GM12878 (cell line): ENCODE data around the gene FARS2. TPM values are rescaled to one million over a fixed set of nuclear protein-coding genes. Genes with fewer than 3 reads are reported as not detected.

Source experiments
- ASH2L ChIP-seq: fragments of 300-600, 200-600 bp; sonication (generic); IDR thresholded peaks from 2 replicates; pipeline ENCODE4 v1.6.1; 2017; ENCODE audit warnings: low read depth, mild to moderate bottlenecking, borderline replicate concordance
- ATF7 ChIP-seq: fragments of 450-650 bp; IDR thresholded peaks from 2 replicates; pipeline ENCODE4 v1.6.1; 2016; ENCODE audit warnings: low read depth, mild to moderate bottlenecking
- BACH1 ChIP-seq: fragments of 450-650 bp; IDR thresholded peaks from 2 replicates; pipeline ENCODE4 v1.6.1; 2017; ENCODE audit warnings: mild to moderate bottlenecking, borderline replicate concordance
- BMI1 ChIP-seq: fragments of 450-650 bp; IDR thresholded peaks from 2 replicates; pipeline ENCODE4 v1.6.1; 2016; ENCODE audit warnings: mild to moderate bottlenecking, moderate library complexity, borderline replicate concordance
- BRCA1 ChIP-seq: IDR thresholded peaks from 2 replicates; pipeline ENCODE4 v1.6.1; 2011; ENCODE audit warnings: low read depth, low read length, improper control_type of control experiment
- CBFB ChIP-seq: IDR thresholded peaks from 2 replicates; pipeline ENCODE4 v1.6.1; 2016; ENCODE audit warnings: antibody characterized with exemption, low read depth
- CBX3 ChIP-seq: fragments of 200-600 bp; sonication (generic); IDR thresholded peaks from 2 replicates; pipeline ENCODE4 v1.6.1; 2016; ENCODE audit warnings: low read depth, borderline replicate concordance
- EP300 ChIP-seq, 2 experiments: fragments of 150-350 bp in 1 of 2; IDR thresholded peaks; 2 replicates each; pipeline ENCODE4 v1.6.1; 2011 to 2012; ENCODE audit warnings: low read depth in 2 of 2, low read length in 2 of 2, borderline replicate concordance in 1 of 2, improper control_type of control experiment in 1 of 2, inconsistent platforms in 1 of 2; ENCODE audit not compliant: control insufficient read depth in 1 of 2
- ESRRA ChIP-seq: IDR thresholded peaks from 2 replicates; pipeline ENCODE4 v1.6.1; 2012; ENCODE audit warnings: mild to moderate bottlenecking, low read length, improper control_type of control experiment
- JUNB ChIP-seq: IDR thresholded peaks from 2 replicates; pipeline ENCODE4 v1.6.1; 2016; ENCODE audit warnings: antibody characterized with exemption, mild to moderate bottlenecking
- MYC ChIP-seq: IDR thresholded peaks from 2 replicates; pipeline ENCODE4 v1.6.1; 2011; ENCODE audit warnings: mild to moderate bottlenecking, low read length, moderate library complexity, inconsistent platforms; ENCODE audit not compliant: insufficient read depth, insufficient replicate concordance, insufficient read length, severe bottlenecking
- NBN ChIP-seq: fragments of 450-650 bp; IDR thresholded peaks from 2 replicates; pipeline ENCODE4 v1.6.1; 2016
- NFYA ChIP-seq: IDR thresholded peaks from 2 replicates; pipeline ENCODE4 v1.6.1; 2011; ENCODE audit warnings: low read depth, mild to moderate bottlenecking, low read length, improper control_type of control experiment, borderline replicate concordance
- NRF1 ChIP-seq: conservative IDR thresholded peaks from 2 replicates; pipeline ENCODE4 v1.6.1; 2011; ENCODE audit warnings: mild to moderate bottlenecking, low read depth, low read length, improper control_type of control experiment
- PML ChIP-seq: IDR thresholded peaks from 2 replicates; pipeline ENCODE4 v1.6.1; 2012; ENCODE audit warnings: low read length, inconsistent platforms
- POLR2A ChIP-seq: IDR thresholded peaks from 2 replicates; pipeline ENCODE4 v1.6.1; 2011; ENCODE audit warnings: low read depth, mild to moderate bottlenecking, low read length
- RBBP5 ChIP-seq: fragments of 200-600 bp; sonication (generic); conservative IDR thresholded peaks from 2 replicates; pipeline ENCODE4 v1.6.1; 2016
- RCOR1 ChIP-seq: conservative IDR thresholded peaks from 2 replicates; pipeline ENCODE4 v1.6.1; 2012; ENCODE audit warnings: low read depth, low read length, improper control_type of control experiment
- RUNX3 ChIP-seq: IDR thresholded peaks from 2 replicates; pipeline ENCODE4 v1.6.1; 2012; ENCODE audit warnings: low read length, inconsistent platforms
- SREBF1 ChIP-seq: IDR thresholded peaks from 2 replicates; pipeline ENCODE4 v1.6.1; 2012; ENCODE audit warnings: mild to moderate bottlenecking, low read length
- SREBF2 ChIP-seq: IDR thresholded peaks from 2 replicates; pipeline ENCODE4 v1.6.1; 2012; ENCODE audit warnings: mild to moderate bottlenecking, low read length
- WRNIP1 ChIP-seq: IDR thresholded peaks from 2 replicates; pipeline ENCODE4 v1.6.1; 2011; ENCODE audit warnings: low read depth, low read length, improper control_type of control experiment, borderline replicate concordance
- ZNF274 ChIP-seq: IDR thresholded peaks from one replicate; pipeline ENCODE4 v1.8.0; 2011; ENCODE audit not compliant: insufficient read length, insufficient read depth
- polyA plus RNA-seq, 11 experiments: library from polyadenylated mRNA; depleted of rRNA in 4 of 11; unstranded in 6 of 11; stranded (reverse) in 5 of 11; fragments of >200 nt; fragmentation: Nextera tagmentation in 4 of 11; fragmentation: Illumina TruSeq in 1 of 11; extraction: Ambion mirVana in 4 of 11; extraction: Trizol in 1 of 11; gene quantifications; 1 replicate in 1 of 11; 2 replicates in 10 of 11; pipeline versions ENCODE4 v1.2.1 to v1.2.3, GENCODE V29; 2011 to 2016; ENCODE audit warnings: inconsistent platforms in 2 of 11, missing spikeins in 2 of 11, low read depth in 1 of 11
- total RNA-seq, 4 experiments: library from RNA; depleted of rRNA in 3 of 4; stranded (reverse); fragments of >200 nt in 3 of 4; fragmentation: Illumina TruSeq in 1 of 4; extraction: Trizol in 1 of 4; gene quantifications; 2 replicates each; pipeline versions ENCODE4 v1.2.1 to v1.2.3, GENCODE V29; 2013 to 2021
- TF ChIP-seq, protein P1 (sequence below): fragments of 450-650 bp; formaldehyde crosslinking; IDR thresholded peaks from 2 replicates; pipeline ENCODE4 v1.5.0; 2022; ENCODE audit warnings: mild to moderate bottlenecking, missing genetic modification characterization
- TF ChIP-seq, protein P2 (sequence below), 3 experiments: IDR thresholded peaks in 2 of 3; conservative IDR thresholded peaks in 1 of 3; 2 replicates each; pipeline ENCODE4 v1.5.1; 2011; ENCODE audit warnings: low read depth in 3 of 3, low read length in 3 of 3, mild to moderate bottlenecking in 3 of 3, control low read depth in 2 of 3, moderate library complexity in 2 of 3, inconsistent platforms in 1 of 3, mixed read lengths in 1 of 3; ENCODE audit not compliant: control insufficient read depth in 2 of 3, insufficient read depth in 1 of 3; ENCODE audit errors: extremely low read depth in 1 of 3
- TF ChIP-seq, protein P3 (sequence below): fragments of 450-650 bp; IDR thresholded peaks from 2 replicates; pipeline ENCODE4 v1.6.1; 2018; ENCODE audit warnings: mild to moderate bottlenecking, low read depth, moderate library complexity; ENCODE audit not compliant: partially characterized antibody

FARS2 gene
- total and polyA plus RNA-seq, 10 of the 15 experiments (the other 5 are each of a cell fraction or from before 2014, with no cell fraction given), result 16.8 to 46.7 (median 25.6) TPM

DNA sequence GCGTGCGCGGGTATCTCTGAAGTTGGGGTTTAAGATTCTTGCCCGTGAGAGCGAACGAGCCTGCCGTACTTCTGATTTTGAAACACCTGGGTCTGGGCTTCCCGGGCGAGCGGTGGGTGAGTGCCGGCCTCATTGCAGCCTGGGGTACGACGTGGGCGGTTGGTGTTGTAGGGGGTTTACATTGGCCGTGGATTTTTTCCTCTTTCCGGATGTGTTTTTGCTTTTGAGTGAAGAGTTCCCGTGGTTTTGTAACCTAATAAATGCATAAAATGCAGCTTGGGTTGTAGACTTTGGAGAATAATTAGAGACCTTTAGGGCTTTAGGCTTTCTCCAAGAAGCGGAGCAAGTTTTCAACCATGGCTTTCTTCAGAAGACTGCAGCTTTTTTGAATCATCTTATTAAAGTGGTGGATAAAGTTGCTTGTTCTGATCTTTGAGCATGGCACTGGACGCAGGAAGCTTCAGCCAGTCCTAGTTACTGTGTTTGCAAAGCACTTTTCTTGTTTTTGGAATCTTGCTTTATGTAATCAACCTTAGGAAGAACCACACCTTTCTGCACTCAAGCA, 314 bp downstream of the FARS2 start (continued):
- TF ChIP-seq, protein P1, sequence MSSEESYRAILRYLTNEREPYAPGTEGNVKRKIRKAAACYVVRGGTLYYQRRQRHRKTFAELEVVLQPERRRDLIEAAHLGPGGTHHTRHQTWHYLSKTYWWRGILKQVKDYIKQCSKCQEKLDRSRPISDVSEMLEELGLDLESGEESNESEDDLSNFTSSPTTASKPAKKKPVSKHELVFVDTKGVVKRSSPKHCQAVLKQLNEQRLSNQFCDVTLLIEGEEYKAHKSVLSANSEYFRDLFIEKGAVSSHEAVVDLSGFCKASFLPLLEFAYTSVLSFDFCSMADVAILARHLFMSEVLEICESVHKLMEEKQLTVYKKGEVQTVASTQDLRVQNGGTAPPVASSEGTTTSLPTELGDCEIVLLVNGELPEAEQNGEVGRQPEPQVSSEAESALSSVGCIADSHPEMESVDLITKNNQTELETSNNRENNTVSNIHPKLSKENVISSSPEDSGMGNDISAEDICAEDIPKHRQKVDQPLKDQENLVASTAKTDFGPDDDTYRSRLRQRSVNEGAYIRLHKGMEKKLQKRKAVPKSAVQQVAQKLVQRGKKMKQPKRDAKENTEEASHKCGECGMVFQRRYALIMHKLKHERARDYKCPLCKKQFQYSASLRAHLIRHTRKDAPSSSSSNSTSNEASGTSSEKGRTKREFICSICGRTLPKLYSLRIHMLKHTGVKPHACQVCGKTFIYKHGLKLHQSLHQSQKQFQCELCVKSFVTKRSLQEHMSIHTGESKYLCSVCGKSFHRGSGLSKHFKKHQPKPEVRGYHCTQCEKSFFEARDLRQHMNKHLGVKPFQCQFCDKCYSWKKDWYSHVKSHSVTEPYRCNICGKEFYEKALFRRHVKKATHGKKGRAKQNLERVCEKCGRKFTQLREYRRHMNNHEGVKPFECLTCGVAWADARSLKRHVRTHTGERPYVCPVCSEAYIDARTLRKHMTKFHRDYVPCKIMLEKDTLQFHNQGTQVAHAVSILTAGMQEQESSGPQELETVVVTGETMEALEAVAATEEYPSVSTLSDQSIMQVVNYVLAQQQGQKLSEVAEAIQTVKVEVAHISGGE (CRISPR knock-in tag), result no peak
- TF ChIP-seq RUNX3 (no peak), ESRRA (no peak), BRCA1 (no peak), BMI1 (no peak), CBX3 (no peak), WRNIP1 (no peak), POLR2A (no peak), PML (no peak), SREBF2 (no peak), CBFB (no peak; the same call in 1 of the 2 replicates), RCOR1 (no peak), MYC (no peak), JUNB (no peak), EP300 (IDR thresholded peaks at IDR 0.05; ENCODE audit: borderline replicate concordance in 1 of 2, control insufficient read depth in 1 of 2, low read depth in 2 of 2, low read length in 2 of 2) (no peak), RBBP5 (peak; percentile 83), NRF1 (no peak), NFYA (no peak), ATF7 (no peak), BACH1 (no peak), ZNF274 (no peak), ASH2L (peak; percentile 82; the same call in 1 of the 2 replicates), NBN (no peak; the same call in 1 of the 2 replicates), SREBF1 (no peak)
- TF ChIP-seq, protein P2, sequence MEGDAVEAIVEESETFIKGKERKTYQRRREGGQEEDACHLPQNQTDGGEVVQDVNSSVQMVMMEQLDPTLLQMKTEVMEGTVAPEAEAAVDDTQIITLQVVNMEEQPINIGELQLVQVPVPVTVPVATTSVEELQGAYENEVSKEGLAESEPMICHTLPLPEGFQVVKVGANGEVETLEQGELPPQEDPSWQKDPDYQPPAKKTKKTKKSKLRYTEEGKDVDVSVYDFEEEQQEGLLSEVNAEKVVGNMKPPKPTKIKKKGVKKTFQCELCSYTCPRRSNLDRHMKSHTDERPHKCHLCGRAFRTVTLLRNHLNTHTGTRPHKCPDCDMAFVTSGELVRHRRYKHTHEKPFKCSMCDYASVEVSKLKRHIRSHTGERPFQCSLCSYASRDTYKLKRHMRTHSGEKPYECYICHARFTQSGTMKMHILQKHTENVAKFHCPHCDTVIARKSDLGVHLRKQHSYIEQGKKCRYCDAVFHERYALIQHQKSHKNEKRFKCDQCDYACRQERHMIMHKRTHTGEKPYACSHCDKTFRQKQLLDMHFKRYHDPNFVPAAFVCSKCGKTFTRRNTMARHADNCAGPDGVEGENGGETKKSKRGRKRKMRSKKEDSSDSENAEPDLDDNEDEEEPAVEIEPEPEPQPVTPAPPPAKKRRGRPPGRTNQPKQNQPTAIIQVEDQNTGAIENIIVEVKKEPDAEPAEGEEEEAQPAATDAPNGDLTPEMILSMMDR (IDR thresholded peaks at IDR 0.05 in 2 of 3, conservative IDR thresholded peaks at IDR 0.05 in 1 of 3; ENCODE audit: control insufficient read depth in 2 of 3, extremely low read depth in 1 of 3, insufficient read depth in 1 of 3, low read depth in 3 of 3, low read length in 3 of 3), result no peak
- TF ChIP-seq, protein P3, sequence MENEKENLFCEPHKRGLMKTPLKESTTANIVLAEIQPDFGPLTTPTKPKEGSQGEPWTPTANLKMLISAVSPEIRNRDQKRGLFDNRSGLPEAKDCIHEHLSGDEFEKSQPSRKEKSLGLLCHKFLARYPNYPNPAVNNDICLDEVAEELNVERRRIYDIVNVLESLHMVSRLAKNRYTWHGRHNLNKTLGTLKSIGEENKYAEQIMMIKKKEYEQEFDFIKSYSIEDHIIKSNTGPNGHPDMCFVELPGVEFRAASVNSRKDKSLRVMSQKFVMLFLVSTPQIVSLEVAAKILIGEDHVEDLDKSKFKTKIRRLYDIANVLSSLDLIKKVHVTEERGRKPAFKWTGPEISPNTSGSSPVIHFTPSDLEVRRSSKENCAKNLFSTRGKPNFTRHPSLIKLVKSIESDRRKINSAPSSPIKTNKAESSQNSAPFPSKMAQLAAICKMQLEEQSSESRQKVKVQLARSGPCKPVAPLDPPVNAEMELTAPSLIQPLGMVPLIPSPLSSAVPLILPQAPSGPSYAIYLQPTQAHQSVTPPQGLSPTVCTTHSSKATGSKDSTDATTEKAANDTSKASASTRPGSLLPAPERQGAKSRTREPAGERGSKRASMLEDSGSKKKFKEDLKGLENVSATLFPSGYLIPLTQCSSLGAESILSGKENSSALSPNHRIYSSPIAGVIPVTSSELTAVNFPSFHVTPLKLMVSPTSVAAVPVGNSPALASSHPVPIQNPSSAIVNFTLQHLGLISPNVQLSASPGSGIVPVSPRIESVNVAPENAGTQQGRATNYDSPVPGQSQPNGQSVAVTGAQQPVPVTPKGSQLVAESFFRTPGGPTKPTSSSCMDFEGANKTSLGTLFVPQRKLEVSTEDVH, result peak; percentile 27
